Ishikawa (cell line): ENCODE results near the gene CERS6.

Experiments
- CEBPB ChIP-seq: IDR thresholded peaks from 2 replicates; pipeline ENCODE4 v1.6.1; 2012
- CREB1 ChIP-seq: IDR thresholded peaks from 2 replicates; pipeline ENCODE4 v1.6.1; 2012; ENCODE audit warnings: low read depth
- EGR1 ChIP-seq: IDR thresholded peaks from 2 replicates; pipeline ENCODE4 v1.6.1; 2012
- EP300 ChIP-seq: IDR thresholded peaks from 2 replicates; pipeline ENCODE4 v1.6.1; 2012; ENCODE audit warnings: borderline replicate concordance
- FOXM1 ChIP-seq: IDR thresholded peaks from 2 replicates; pipeline ENCODE4 v1.6.1; 2012; ENCODE audit warnings: low read depth, borderline replicate concordance
- NFIC ChIP-seq: IDR thresholded peaks from 2 replicates; pipeline ENCODE4 v1.6.1; 2012
- RAD21 ChIP-seq: IDR thresholded peaks from 2 replicates; pipeline ENCODE4 v1.6.1; 2012; ENCODE audit warnings: low read depth
- TAF1 ChIP-seq: IDR thresholded peaks from 2 replicates; pipeline ENCODE4 v1.6.1; 2012; ENCODE audit warnings: low read depth, mild to moderate bottlenecking
- TCF12 ChIP-seq: IDR thresholded peaks from 2 replicates; pipeline ENCODE4 v1.6.1; 2012; ENCODE audit warnings: low read depth
- TEAD4 ChIP-seq: IDR thresholded peaks from 2 replicates; pipeline ENCODE4 v1.6.1; 2012
- YY1 ChIP-seq: IDR thresholded peaks from 2 replicates; pipeline ENCODE4 v1.6.1; 2012; ENCODE audit warnings: low read depth
- ZBTB7A ChIP-seq: IDR thresholded peaks from 2 replicates; pipeline ENCODE4 v1.6.1; 2012; ENCODE audit warnings: low read depth
- TF ChIP-seq, protein P1 (sequence below): IDR thresholded peaks from 2 replicates; pipeline ENCODE4 v1.6.1; 2012
- TF ChIP-seq, protein P2 (sequence below): IDR thresholded peaks from 2 replicates; pipeline ENCODE4 v1.6.1; 2012; ENCODE audit warnings: low read depth, mild to moderate bottlenecking
- TF ChIP-seq, protein P3 (sequence below): IDR thresholded peaks from 2 replicates; pipeline ENCODE4 v1.6.1; 2012

Gene CERS6

DNA sequence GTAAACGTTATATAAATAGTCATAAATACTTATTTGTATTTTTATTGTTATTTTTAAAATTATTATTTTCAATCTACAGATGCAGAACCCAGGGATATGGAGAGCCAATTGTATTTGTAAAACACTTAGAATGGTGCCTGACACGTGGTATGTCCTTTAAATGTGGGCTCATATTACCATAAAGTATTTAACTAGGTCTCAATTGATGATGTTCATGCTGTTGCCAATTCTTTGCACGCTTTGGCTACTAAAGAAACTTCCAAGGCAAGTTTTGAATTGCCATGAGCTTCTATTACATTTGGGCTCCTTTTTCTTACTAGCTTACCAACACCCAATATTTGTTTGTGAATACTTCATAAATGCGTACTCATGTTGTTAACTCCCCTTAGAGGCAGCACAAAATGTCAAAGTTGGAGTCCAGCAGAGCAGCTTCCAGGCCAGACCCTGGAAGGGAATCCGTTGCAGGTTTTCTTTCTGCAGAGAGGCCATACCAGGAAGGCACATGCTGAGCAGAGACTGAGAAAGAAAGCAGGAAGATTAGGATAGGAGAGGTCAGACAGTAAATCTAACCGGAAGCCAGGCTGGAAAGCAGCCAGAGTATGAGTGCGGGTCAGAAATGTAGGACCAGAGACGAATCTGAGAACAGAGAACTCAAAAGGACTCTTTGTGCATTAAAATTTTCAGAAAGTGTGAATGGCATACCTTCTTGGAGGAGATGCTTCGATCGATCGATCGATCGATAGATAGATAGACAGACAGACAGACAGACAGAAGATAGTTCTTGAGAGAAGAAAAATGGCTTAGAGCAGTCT lies 342.2 kb downstream of the CERS6 start:
- TF ChIP-seq EP300 (no peak), NFIC (0 out of 2 replicates have a peak, but pooled peaks have one; percentile 6)

DNA sequence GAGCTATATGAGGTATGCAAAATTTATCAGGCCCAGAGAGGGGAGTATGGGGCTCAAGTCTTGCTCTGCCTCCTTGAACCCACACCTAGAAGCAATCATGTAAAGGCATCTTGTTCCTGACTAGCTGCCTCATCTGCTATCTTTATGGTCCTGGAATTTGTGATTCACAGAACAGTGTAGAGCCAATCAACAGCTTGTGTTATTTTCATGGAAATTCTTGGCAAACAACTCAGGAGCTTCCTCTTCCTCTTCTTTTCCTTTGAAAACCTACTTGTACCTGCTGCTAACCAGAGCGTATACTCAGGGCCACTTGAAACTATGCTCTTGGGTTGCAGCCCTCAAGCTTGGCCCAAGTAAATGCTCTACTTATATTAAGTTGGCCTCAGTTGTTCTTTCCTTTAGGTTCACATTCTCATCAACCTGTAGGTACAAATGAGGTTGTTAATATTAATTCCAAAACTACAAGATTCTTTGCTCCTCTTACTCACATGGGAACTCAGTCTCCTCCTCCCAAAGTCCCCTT lies 342.9 kb downstream of the CERS6 start:
- TF ChIP-seq, protein P1, sequence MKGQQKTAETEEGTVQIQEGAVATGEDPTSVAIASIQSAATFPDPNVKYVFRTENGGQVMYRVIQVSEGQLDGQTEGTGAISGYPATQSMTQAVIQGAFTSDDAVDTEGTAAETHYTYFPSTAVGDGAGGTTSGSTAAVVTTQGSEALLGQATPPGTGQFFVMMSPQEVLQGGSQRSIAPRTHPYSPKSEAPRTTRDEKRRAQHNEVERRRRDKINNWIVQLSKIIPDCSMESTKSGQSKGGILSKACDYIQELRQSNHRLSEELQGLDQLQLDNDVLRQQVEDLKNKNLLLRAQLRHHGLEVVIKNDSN, result no peak

DNA sequence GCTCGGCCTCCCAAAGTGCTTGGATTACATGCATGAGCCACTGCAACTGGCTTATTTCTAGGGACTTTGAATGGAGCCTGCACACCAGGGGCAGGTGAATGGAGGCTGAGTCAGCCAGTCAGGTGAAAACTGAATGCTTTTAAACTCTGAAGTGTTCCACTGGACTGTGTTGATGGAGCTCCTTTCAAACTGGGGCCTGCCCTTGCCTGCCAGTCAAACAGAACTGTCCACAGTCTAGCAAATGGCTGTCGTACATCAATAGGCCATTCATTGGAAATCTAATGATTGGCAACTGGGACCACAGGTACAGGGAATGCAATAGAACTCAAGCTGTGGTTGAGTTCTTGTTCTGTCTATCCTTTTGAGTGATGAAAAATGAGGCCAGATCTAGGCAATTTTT lies 345.4 kb downstream of the CERS6 start:
- no peak for TF ChIP-seq ZBTB7A
- no peak for TF ChIP-seq EP300
- no peak for TF ChIP-seq NFIC
- TF ChIP-seq RAD21, result no peak
- no peak for TF ChIP-seq YY1
- TF ChIP-seq EGR1, result no peak

DNA sequence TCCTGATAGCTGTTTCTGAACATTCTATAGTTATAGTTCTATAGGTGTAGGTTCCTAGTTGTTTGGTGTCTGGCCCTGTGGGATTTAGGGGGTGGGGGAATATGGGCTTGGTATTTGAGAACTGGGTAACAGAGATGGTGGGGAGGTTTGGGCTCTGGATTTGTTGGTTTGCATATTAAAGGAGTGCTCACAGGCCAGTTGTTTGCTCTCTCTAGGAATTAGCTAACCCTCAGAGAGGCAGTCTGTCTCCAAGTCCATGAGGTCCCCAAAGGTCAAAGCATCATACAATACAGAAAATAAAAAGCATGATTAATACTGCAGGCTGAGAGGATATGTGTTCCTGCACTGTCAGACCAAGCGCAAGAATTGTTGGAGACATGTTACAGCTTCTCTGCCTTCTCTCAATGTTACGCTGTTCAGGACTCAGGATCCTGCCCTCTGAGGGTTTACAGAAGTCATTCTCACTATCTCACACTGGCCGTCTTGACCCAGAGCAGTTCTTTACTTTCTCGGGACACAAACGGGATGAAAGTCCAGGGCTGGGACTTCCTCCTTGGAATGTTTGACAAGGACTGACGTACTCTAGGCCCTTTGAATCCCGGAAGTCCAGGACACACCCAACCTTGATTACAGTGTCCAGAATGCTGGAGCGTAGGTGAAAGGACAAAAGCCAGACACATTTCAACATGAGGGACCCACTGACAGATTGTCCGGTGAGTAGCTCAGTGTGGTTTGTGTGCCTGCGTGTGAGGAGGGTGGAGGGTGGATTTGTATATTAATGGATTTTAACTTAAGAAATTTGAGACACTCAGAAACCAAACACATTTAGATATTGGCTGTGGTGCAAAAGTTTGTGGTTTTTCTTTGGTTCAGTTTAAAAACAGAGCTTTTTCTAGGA lies 346.1 kb downstream of the CERS6 start, which contains the start of gene NOSTRIN:
Gene NOSTRIN, plus strand, starts transcription at position 677 of the 898 bp plus-strand sequence. Its CDS starts 10 bp downstream, at position 687.
- TF ChIP-seq EGR1 (no peak), TAF1 (no peak), ZBTB7A (no peak), FOXM1 (no peak), TEAD4 (no peak), CEBPB (no peak), NFIC (no peak), YY1 (no peak), EP300 (no peak), TCF12 (no peak), CREB1 (no peak), RAD21 (no peak)
- TF ChIP-seq, protein P2, sequence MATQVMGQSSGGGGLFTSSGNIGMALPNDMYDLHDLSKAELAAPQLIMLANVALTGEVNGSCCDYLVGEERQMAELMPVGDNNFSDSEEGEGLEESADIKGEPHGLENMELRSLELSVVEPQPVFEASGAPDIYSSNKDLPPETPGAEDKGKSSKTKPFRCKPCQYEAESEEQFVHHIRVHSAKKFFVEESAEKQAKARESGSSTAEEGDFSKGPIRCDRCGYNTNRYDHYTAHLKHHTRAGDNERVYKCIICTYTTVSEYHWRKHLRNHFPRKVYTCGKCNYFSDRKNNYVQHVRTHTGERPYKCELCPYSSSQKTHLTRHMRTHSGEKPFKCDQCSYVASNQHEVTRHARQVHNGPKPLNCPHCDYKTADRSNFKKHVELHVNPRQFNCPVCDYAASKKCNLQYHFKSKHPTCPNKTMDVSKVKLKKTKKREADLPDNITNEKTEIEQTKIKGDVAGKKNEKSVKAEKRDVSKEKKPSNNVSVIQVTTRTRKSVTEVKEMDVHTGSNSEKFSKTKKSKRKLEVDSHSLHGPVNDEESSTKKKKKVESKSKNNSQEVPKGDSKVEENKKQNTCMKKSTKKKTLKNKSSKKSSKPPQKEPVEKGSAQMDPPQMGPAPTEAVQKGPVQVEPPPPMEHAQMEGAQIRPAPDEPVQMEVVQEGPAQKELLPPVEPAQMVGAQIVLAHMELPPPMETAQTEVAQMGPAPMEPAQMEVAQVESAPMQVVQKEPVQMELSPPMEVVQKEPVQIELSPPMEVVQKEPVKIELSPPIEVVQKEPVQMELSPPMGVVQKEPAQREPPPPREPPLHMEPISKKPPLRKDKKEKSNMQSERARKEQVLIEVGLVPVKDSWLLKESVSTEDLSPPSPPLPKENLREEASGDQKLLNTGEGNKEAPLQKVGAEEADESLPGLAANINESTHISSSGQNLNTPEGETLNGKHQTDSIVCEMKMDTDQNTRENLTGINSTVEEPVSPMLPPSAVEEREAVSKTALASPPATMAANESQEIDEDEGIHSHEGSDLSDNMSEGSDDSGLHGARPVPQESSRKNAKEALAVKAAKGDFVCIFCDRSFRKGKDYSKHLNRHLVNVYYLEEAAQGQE, result no peak
- TF ChIP-seq, protein P3, sequence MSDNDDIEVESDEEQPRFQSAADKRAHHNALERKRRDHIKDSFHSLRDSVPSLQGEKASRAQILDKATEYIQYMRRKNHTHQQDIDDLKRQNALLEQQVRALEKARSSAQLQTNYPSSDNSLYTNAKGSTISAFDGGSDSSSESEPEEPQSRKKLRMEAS, result no peak
- TF ChIP-seq, protein P1, result no peak

DNA sequence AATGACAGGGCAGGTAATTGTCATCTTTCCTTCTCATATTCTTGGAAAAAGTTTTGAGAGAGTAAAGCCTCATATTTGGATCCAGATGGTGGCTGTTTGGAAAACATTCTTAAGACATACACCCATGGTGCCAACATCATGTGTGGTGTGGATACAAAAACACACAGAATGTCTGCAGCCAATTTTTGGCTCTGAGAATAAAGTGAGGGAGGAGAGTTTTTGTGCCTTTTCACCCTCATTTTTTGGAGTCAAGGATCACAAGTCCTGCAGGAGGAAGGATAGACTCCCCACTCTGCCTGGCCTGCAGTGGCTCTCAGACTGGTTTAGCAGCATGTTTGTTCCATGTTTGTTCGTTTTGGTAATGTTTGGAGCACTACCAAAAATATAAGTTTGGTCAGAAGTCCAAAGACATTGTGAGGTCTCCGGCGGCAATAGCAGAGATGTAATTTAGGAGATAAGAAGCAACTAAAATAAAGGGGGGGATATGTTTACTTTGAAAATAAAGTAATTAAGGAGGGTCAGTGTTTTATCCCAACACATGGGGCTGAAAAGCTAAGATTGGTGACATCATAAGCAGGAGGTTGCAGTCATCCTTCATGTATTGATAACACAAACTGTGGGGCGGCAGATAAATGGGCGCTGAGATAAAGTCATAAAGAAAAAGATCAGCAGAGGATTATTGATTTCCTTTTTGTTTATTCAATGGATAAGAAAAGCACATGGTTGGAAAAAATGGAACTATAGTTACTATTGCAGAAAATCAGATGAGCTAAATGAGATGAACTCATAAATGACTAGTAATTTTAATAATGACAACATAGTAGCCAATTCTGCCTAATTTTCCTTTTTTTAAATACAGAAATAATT lies 347.0 kb downstream of the CERS6 start:
- TF ChIP-seq TCF12, result no peak
- no peak for TF ChIP-seq EP300

DNA sequence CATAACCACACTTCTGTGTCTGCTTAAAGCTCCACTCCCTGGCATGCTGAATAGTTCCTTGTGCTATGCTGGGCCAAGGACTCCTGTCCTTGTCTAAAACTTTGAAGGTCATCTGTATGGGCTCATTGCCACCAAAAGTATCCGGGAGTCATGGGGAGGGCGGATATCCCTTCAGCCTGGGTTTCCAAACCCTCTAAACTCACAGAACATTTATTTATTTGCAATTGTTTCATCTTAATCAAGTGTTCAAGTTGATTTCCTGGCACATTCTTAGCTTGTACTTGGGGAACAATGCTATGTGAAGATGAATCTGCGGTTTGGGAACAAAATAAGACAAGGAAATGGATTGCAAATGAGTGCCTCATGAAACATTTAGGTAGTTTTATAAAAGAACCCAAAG lies 348.1 kb downstream of the CERS6 start:
- TF ChIP-seq EP300 (no peak), ZBTB7A (no peak), TAF1 (no peak), CEBPB (no peak), NFIC (no peak)
- TF ChIP-seq, protein P2, result no peak
